Frontal cortex (tissue), 4 donors: ENCODE data around the gene IL15RA. TPM values are rescaled to one million over a fixed set of nuclear protein-coding genes. Genes with fewer than 3 reads are reported as not detected.
"Not testable (repeated sequence)": the region's sequence is repeated elsewhere in the genome, so short reads cannot be mapped to it uniquely, and the experiment has no call there.

Experiments used
- DNase-seq, 2 donors: peaks; one replicate each; pipeline ENCODE4 v3.0.0; 2012; ENCODE audit warnings: low spot score in 2 of 2
- FAIRE-seq: peaks from 2 replicates; lab custom pipeline; 2012; peaks lifted over from hg19 to GRCh38; lab: Jason Lieb, UNC
- total RNA-seq: library from RNA; depleted of rRNA; stranded (reverse); fragments of >200 nt; gene quantifications from one replicate; pipeline ENCODE4 v1.2.3, GENCODE V29; 2014
- donor health status: control.
- donor health status: control.
- donor health status: control.

IL15RA gene
- total RNA-seq, 1 donor from 2014 or later, result not detected

DNA sequence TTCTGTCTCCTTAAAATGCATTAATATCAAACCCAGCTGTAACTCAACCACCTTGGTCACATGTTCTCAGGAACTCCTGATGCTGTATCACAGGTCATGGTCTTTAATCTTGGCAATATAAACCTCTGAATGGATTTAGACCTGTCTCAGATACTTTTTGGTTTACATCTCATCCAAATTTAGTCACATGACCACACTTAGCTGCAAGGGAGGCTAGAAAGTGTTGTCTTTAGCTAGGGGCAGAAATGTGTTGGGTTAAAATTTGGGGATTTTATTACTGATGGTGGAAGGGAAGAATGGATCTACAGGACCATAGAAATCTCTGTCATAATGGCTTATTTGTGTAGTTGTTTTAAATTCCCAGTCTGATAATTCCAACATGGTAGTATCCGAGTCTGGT lies 29.6 kb upstream of the IL15RA start:
- no peak for DNase-seq
- no peak for FAIRE-seq

DNA sequence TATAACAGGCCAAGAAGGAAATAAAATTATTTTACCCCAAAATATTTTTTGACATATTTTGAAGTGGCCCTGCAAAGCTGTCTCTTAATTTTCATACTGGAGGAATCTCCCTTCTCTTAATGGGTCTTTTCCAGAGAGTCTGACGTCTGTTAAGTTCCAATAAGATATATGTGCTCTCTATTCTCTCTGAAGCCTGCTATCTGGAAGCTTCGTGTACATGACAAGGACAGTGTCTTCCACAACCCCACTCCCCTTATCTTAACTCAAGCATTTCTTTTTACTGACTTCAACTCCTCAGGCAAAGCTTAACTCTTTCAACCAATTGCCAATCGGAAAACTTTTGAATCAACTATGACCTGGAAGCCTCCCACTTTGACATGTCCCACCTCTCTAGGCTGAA lies 29.2 kb upstream of the IL15RA start:
- DNase-seq (no peak), FAIRE-seq (no peak)

DNA sequence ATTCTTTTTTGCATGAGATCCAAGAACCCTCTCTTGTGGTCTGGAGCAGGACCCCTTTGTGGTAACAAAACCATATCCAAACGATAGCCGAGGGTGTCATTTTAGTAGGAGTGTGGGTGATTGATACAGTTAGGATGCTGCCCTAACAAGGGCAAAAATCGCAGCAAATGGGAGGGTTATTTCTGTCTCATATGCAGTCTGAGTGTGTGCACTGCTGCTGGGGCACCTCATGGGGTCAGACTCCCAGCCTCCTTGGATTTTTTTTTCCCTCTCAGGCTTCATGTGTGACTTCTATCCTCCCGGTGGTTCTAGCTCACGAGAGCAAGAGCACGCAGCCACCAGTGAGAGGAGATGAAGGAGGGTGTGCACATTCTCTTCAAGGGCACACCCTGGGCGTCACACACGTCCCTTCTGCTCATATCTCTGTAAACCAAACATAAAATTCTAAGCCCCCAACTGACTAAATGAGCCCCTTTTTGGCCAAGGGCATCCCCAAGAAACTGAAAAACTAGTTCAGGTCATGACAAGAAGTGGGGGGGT lies 28.6 kb upstream of the IL15RA start:
- FAIRE-seq (no peak), DNase-seq (no peak)

- not testable (repeated sequence) for FAIRE-seq
These were observed 27.9 kb upstream of the IL15RA start for GRCh38 chr10:6005161-6005804.

GRCh38 chr10:6002809-6003510 lies 25.6 kb upstream of the IL15RA start:
- no peak for FAIRE-seq

More at GRCh38 chr10:6005161-6005804, 27.9 kb upstream of the IL15RA start:
- not testable (repeated sequence) for DNase-seq

GRCh38 chr10:5999440-6000165 lies 22.3 kb upstream of the IL15RA start:
- DNase-seq (no peak), FAIRE-seq (no peak)

More at GRCh38 chr10:6002809-6003510, 25.6 kb upstream of the IL15RA start:
- DNase-seq, result no peak

- no peak for FAIRE-seq
- DNase-seq, result no peak
These were observed 19.4 kb upstream of the IL15RA start for GRCh38 chr10:5996696-5997095.

DNA sequence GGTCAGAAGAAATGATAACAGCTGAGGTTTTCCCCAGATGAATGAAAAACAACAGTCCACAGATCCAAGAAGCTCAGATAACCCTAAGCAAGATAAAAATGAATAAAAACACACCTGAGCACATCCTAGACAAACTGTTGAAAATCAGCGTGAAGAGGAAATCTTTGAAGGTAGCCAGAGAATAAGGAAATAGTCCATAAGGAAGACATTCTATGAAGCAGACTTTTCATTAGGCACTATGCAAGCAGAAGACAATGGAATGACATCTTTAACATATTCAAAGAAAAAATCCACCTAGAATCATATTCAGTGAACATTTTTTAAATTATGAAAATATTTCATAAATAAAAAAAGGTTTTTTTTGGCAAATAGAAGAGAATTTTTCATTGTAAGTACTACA lies 15.1 kb upstream of the IL15RA start:
- DNase-seq (no peak), FAIRE-seq (no peak)

DNA sequence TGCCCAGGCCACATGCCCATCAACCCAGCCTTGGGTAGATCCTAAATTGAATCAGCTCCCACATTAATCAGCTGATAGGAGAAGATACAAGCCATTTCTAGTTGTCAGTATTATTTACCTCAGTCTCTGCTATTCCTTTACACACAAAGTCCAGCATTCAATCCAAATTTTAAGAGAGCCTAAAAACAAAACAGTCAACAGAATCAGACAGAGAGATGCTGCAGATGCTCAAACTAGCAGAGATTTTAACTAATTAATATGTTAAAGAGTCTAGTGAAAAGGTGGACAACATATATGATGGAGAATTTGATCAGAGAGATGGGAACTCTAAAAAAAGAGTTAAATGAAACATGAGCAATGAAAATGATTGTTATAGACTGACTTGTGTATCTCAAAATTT lies 14.4 kb upstream of the IL15RA start:
- FAIRE-seq (no peak), DNase-seq (no peak)

- FAIRE-seq, result no peak
- no peak for DNase-seq
These were observed 12.4 kb upstream of the IL15RA start for GRCh38 chr10:5989756-5990155.

DNA sequence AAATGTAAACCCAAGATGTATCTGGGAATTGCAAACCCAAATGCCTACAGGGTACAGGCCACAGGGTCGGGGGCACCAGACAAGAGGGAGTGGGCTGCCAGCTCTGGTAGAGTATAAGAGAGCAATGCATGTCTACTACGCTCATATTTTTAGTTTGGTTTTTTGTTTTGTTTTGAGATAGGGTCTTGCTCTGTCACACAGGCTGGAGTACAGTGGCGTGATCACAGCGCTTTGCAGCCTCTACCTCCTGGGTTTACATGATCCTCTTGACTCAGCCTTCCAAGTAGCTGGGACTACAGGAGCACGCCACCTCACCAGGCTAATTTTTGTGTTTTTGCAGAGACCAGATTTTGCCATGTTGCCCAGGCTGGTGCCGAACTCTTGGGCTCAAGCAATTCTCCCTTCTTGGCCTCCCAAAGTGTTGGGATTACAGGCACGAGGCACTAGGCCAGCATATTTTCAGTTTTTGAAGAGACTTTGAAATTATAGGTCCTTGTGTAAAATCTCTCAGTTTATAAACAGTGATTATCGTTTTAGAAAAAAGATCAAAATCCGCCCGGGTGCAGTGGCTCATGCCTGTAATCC lies 11.1 kb upstream of the IL15RA start:
- no peak for FAIRE-seq
- no peak for DNase-seq

DNA sequence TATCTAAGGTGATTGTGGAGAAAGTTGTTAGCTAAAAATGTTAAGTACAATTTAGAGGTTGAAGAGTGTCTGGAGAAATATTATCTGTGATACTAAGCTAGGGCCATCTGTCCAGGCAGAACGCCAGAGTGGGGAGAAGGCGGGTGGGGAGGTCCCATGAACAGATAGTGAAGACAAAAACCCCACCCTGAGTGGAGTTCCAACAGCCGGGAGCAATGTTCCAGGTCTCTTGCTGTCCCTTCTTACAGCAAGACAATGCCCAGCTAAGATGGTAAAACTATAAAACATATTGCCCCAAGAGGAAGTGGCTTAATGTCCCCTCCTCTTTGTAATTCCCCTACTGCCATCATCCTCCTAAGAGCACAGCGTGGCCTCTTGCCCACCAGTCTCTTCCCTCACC lies 10.4 kb upstream of the IL15RA start:
- no peak for FAIRE-seq
- no peak for DNase-seq

- no peak for FAIRE-seq
- DNase-seq, result no peak
These were observed 7.7 kb upstream of the IL15RA start for GRCh38 chr10:5985029-5985428.

DNA sequence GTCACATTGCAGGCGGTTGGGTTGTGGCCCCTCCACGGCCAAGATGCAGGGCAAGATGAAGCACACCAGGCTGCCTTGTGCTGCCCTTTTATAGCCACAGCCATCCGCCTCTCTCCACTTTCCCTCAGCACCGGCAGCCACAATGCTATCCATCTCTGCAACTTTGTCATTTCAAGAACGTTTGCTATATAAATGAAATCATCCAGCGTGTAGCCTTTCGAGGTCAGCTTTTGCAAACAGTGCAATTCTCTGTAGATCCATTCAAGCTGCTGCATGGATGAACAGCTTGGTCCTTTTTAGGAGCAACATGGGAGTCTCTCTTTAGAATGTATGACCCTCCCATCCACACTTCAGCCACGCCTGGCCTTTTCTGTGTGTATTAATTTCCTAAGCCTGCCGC lies 6.4 kb upstream of the IL15RA start:
- FAIRE-seq (no peak), DNase-seq (no peak)

- DNase-seq (no peak), FAIRE-seq (no peak)
These were observed 4.2 kb upstream of the IL15RA start for GRCh38 chr10:5981529-5981928.

- DNase-seq (no peak), FAIRE-seq (no peak)
These were observed 817 bp upstream of the IL15RA start for GRCh38 chr10:5978230-5978489.

GRCh38 chr10:5976512-5977470 lies 552 bp downstream of the IL15RA start:
- no peak for FAIRE-seq
- DNase-seq, result peak; percentile 26 to 52

- FAIRE-seq (no peak), DNase-seq (peak in 1 of 2 donors; percentile 29)
These were observed 1.5 kb downstream of the IL15RA start for GRCh38 chr10:5975641-5976473.

- no peak for FAIRE-seq
- DNase-seq, result no peak
These were observed 4.3 kb downstream of the IL15RA start for GRCh38 chr10:5973069-5973468.
